Dermis microvascular lymphatic vessel endothelial cell (primary cell): ENCODE measurements around the gene DCAF4. TPM values are rescaled to one million over a fixed set of nuclear protein-coding genes. Genes with fewer than 3 reads are reported as not detected.
"Not testable (repeated sequence)": the region's sequence is repeated elsewhere in the genome, so short reads cannot be mapped to it uniquely, and the experiment has no call there.

ENCODE experiments used
- DNase-seq, 2 donors: peaks; one replicate each; pipeline versions ENCODE4 v3.0.0 to v3.0.0-alpha.2; 2010; ENCODE audit warnings: low read depth in 2 of 2
- total RNA-seq: library from RNA; depleted of rRNA; stranded (reverse); fragments of >200 nt; gene quantifications from 2 replicates; pipeline ENCODE4 v1.2.1, GENCODE V29; 2014

The DCAF4 gene
- total RNA-seq, 1 donor from 2014 or later: 5.1 TPM

DNA sequence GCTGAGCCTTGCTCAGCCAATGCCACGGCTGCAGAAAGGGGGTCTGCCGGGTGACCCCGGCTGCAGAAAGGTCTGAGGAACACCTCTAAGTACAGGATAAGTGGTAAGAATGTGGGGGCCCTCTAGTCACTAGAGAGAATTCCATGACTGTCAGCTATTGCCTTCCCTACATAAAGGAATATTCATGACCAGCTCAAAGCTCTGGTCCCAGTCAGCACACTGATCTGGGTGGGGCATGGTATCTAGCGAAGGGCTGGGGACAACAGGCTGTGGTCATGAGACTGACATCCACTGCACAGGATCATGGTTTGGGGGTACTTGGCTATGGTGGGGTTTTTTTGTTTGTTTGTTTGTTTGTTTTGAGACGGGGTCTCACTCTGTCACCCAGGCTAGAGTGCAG is 42.1 kb downstream of the DCAF4 start:
- no peak for DNase-seq

DNA sequence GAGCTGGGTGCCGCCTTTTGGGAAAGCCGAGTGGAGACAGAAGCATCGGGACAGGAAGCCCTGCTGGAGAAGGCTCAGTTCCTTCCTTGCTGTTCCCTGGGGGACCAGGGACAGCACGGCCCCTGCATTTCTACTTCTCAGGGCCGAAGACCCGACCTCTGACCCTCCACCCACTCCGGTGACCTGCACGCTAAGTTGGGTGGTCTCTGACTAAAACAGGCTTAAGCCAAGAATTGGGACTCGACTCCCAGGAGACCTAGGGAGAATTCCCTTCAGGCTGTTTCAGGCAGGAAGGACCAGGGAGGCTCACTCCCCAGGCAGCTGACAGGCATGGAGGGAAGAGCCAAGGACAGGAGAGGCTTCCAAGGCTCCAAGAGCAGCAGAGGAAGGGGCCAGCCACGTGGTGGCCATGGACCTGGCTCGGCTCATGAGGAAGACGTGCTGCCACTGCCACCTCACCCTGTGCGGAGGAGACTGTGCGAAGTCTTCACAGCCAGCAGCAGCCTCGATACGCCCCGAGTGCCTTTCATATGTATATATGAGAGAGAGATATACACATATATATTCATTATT is 43.9 kb downstream of the DCAF4 start:
- no peak for DNase-seq

DNA sequence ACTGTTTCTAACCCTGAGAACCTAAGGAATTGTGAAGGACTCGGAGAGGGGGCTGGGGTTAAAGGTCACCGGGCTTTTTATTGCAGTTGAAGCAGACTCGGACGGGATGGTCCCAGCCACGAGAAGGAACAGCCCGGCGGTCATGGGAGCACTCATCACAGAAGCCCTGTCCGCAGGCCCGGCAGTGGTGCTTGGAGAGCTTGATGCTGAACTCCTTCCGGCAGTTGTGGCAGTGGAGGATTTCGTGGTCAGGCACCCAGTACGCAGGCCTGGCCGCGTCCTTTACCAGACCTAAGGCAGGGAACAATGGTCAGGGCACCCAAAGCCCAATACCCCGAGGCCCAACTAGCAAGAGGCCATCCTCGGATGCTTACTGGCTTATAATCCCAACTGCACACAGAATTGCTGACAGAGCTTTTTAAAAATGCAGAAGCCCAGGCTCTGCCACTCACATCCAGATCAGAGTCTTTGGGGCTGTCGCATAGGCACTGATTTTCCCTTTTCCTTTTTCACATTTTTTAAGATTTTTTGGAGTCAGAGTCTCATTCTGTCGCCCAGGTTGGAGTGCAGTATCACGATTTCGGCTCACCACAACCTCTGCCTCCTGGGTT is 44.7 kb downstream of the DCAF4 start:
- DNase-seq: no peak

DNA sequence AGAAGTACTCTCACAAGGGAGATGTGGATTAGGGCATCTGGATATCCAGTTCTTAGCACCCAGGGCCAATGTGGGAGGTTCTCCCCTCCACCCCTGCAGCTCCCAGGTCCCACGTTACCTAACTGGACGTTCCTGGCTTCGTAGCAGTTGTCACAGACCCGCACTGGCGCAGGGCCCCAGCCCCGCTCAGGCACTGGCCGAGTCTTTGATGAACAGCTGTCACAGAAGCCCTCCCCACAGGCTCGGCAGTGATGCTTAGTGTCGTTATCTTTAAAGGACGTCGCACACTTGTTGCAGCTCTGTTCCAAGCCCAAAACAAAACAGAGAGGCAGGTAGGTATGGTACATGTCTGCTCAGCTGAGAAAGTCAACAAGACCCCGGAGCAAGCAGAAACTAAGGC is 48.4 kb downstream of the DCAF4 start:
- DNase-seq: no peak

DNA sequence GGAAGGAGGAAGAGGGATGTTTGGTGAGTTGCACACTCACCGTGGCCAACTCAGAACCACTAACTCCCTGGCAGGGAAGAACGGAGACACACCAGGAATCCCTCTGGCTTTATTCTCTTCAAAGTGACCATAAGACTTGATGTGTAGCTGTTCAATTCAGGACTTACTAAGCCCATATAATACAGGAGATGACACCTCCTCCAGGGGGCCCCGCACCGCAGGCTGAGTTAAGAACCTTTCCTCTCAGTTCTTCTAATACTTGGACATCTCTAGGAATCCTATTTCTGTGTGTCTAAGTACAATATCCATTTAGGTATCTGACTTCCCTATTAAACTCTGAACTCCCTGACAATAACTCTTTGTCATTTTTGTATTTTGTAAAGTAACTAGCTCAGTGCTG is 49.5 kb downstream of the DCAF4 start:
- no peak for DNase-seq

DNA sequence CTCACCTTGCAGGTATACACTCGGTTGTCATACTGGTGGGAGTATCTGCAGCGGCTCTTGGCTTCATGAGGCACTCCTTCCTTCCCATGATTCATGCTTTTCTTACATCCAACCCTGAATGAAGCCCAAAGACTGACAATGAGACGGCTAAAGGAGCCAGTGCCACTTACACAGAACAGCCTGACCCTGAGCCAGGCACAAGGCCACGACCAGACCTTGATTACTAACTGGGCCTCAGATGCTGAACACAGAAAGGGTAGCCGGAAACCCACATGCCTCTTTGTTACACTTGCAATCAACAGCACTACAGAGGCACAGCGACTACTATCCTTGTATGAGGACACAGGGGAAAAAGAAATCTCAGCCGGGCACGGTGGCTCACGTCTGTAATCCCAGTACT is 52.6 kb downstream of the DCAF4 start:
- no peak for DNase-seq

DNA sequence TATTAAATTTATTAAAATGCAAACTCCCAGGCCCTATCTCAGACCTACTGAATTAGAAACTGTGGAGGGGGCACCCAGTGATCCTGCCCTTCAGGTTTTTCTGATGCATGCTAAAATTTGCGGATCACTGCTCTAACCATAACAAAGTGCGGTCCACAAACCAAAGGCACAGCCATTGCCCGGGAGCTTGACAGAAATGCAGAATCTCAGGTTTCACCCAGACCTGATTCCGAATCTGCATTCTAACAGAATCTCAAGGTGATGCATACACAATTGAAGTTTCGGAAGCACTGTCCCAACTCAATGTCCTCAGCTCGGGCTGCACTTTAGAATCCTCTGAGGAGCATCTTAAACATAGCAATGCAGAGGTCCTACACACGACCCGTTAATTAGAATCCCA is 54.6 kb downstream of the DCAF4 start:
- no peak for DNase-seq

DNA sequence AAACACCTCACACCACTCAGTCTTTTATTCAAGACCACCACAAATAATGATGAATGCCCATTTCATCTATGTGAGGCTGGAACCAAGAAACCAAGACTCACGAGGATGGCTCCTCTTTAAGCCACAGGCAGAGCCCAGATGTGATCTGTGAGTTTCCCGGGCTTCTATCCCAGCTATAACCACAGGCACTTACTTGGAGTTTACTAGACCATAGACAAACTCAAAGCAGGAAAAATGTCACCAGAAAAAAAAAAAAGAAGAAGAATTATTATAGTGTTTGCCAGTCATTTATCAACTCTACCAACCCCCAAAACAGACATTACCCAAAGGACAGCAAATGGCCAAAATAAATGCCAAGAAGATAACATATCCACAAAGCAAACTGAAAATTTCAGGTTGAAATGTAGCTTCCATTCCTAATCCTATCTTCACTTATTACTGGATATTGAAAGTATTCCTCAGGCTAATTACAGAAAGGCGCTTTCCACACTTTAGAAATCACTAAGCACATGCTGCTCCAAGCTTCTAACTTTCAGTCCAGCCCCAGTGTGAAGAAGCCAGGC is 56.0 kb downstream of the DCAF4 start:
- no peak for DNase-seq

DNA sequence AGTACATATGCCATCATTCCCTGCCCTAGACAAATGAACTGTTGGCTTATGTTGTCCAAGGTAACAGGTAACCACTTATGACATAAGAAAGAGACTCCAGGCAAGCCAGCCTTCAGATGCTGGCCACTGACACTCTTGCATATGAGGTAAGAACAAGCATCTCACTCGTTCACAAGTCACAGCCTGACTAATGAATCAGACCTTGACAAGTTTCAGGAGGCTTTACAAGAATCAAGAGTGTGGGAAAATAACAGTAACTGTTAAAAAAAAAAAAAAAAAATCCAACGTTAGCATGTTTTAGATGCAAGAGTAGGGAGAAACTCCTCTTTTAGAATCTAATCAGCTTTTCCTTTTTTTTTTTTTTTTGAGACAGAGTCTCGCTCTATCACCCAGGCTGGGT is 60.0 kb downstream of the DCAF4 start:
- no peak for DNase-seq

DNA sequence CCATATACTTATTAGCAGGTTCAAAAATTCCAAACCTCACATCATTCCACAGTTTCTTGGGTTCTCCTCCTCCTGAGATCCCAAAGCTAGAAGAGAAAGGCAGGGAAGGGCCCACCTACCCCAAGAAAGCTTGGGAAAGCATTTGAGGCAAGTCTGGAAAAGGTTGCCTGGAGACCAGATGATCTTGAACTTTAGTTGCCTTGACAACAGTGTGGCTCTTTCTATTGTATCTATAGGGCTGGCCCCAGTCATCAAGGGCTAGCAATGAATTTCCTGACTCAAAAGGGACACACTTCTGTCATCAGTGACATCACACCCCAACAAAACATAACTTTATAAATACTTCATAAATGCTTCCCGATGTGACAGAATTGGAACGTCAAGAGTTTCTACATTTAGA is 60.6 kb downstream of the DCAF4 start:
- no peak for DNase-seq

DNA sequence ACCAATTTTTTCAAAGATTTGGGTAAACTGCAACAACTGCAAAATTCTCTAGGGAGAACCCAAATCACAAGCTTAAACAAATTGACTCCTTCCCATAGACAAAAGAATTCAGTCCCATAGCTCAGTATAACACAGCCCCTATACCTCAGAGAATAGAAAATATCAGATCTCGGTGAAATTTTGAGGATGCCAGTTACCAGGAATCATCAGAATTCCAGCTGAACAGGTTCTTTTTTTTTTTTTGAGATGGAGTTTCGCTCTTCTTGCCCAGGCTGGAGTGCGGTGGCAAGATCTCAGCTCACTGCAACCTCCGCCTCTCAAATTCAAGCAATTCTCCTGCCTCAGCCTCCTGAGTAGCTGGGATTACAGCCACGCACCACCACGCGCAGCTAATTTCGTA is 63.9 kb downstream of the DCAF4 start:
- no peak for DNase-seq

DNA sequence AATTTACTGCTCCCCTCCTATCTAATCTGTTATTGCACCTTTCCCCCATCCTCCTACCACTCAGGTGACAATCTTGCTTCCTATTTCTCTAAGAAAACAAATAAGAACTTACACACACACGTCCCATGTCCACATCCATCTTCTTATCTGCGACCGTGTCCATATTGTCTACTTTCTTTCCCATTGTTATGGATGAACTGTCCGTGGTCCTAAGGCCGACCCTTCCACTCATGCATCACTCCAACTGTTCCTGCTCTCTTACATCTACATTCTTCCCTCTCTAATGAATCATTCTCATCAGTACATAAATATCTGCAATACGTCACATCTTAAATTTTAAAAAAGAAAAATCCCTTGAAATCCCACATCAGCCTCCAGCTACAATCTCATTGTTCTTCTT is 70.7 kb downstream of the DCAF4 start:
- DNase-seq: no peak

DNA sequence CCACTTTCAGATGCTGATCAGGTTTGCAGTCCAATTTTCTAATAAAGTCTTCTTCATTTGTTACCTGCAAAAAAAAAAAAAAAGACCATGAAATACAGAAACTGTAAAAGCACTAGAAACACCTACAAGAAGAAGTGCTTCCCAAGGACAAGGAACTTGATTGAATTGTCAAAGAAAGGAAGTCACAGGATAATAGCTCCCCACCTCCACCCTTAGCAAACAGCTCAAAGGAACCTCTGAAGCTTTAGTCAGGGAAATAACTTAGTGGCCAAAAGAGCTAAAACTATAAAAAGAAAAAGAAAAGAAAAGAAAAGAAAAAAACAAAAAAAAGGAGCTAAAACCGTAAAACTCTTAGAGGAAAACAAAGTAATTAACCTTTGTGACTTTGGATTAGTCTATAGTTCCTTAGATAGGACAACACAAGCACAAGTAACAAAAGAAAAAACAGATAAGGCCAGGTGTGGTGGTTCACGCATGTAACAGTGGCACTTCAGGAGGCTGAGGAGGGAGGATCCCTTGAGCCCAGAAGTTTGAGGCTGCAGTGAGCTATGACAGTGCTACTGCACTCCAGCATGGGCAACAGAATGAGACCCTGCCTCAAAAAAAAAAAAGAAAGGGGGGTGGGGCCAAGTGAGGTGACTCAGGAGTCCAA is 72.1 kb downstream of the DCAF4 start:
- DNase-seq: no peak

DNA sequence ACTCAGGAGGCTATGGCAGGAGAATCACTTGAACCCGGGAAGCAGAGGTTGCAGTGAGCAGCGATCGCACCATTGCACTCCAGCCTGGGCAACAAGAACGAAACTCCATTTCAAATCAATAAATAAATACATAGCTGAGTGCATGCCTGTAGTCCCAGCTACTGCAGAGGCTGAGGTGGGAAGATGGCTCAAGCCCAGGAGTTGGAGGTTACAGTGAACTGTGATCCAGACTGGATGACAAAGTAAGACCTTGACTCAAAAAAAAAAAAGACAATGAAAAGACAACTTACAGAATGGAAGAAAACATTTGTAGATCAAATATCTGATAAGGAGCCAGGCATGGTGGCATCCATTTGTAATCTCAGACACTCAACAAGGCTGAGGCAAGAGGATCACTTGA is 73.1 kb downstream of the DCAF4 start:
- no peak for DNase-seq

DNA sequence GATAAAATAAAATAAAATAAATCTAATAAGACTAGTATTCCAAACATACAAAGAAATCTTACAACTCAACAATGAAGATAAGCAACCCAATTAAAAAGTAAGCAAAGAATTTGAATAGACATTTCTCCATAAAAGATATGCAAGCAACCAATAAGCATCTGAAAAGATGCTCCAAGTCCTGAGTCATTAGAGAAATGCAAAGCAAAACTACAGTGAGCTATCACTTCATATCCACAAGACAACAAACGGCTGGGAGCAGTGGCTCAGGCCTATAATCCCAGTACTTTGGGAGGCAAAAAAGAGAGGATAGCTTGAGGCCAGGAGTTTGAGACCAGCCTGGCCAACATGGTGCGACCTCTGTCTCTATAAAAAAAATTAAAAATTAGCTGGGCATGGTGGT is 73.8 kb downstream of the DCAF4 start:
- no peak for DNase-seq

DNA sequence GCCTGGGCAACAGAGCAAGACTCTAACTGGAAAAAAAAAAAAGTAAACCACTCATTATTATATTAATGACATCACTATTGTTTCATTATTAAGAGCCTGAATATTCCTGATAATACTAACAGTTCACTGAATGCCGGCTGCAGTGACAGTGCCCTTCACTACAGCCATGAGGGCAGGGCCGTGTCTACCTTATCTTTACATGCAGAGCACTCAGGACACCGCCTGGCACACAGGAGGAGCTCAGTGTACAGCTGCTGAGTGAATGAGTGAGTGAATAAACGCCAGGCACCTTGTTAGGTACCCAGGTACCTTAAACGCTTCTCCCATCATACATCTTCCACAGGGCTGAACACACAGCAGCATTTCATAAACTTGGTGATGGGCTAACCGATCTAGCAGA is 77.4 kb downstream of the DCAF4 start:
- no peak for DNase-seq

DNA sequence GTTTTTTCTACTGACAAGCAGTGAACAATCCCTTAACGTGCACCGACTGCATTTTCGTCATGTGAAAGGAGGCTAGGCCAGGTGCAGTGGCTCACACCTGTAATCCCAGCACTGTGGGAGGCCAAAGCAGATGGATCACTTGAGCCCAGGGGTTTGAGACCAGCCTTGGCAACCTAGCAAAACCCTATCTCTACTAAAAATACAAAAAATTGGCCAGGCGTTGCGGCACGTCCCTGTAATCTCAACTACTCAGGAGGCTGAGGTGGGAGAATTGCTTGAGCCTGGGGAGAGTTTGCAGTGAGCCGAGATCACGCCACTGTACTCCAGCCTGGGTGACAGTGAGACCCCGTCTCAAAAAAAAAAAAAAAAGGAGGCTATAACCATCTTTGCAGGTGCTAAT is 78.4 kb downstream of the DCAF4 start:
- DNase-seq: not testable (repeated sequence)

DNA sequence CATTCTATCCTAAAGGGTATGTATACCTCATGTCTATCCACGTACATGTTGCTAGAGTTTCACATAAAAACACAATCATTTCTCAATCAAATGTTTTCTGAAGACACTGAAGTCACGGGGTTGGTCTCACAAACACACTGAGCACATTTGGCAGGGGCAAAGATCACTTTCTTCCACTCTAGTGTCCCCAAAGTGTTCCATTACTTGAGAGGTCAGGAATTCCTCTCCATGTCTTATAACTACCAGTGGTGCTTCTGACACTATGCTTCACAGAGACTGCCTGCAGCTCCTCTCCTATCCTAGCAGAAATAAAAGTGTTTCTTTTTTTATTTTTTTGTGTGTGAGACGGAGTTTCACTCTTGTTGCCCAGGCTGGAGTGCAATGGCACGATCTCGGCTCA is 81.6 kb downstream of the DCAF4 start:
- no peak for DNase-seq

DNA sequence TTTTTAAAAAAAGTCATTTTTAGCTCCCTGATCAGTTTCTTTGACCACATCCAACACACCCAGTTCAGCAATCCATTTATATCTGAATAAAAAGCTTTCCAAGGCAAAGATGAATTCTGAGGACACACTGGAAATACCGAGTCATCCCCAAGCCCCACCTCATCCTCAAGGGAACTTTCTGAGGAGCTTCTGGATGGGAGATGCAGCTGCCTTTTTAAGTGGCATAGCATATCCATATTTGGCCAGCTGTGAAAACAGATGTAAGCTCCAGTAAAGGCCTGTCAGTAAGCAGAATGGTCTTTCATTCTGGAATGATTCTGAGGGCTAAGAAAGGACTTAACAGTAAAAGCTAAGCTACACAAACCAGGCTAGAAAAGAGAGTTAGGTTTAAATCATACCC is 82.2 kb downstream of the DCAF4 start:
- DNase-seq: no peak
